Cardiac fibroblast (primary cell): ENCODE results near the gene NOTCH2.

ENCODE experiments used
- DNase-seq, 2 donors: peaks; one replicate each; pipeline versions ENCODE4 v3.0.0 to v3.0.0-alpha.2; 2010; ENCODE audit warnings: low read depth in 2 of 2
- H3K4me3 ChIP-seq, 2 donors: replicated peaks in 1 of 2; 1 replicate in 1 of 2; 2 replicates in 1 of 2; pipeline ENCODE4 v1.5.1; 2011; ENCODE audit warnings: low read depth in 2 of 2, low read length in 2 of 2, mild to moderate bottlenecking in 2 of 2, moderate library complexity in 1 of 2
- CTCF ChIP-seq: IDR thresholded peaks from one replicate; pipeline ENCODE4 v1.5.1; 2011; ENCODE audit warnings: low read depth, mild to moderate bottlenecking, low read length, inconsistent platforms

NOTCH2 gene

GRCh38 chr1:119959268-119960220, 109.9 kb downstream of the NOTCH2 start:
- H3K4me3 ChIP-seq, result no peak overlapping the region
- TF ChIP-seq CTCF, result no peak
- no peak for DNase-seq

- TF ChIP-seq CTCF, result no peak
- no peak for DNase-seq
- no peak overlapping the region for H3K4me3 ChIP-seq
Measured at GRCh38 chr1:119958223-119958622, 111.2 kb downstream of the NOTCH2 start.

GRCh38 chr1:119956306-119956705, 113.2 kb downstream of the NOTCH2 start:
- TF ChIP-seq CTCF, result no peak
- H3K4me3 ChIP-seq, result no peak overlapping the region
- DNase-seq, result no peak

GRCh38 chr1:119954476-119955422, 114.7 kb downstream of the NOTCH2 start:
- H3K4me3 ChIP-seq, result no peak overlapping the region
- DNase-seq, result no peak
- peak; percentile 15 for TF ChIP-seq CTCF

- DNase-seq, result no peak
- no peak overlapping the region for H3K4me3 ChIP-seq
- no peak for TF ChIP-seq CTCF
Measured at GRCh38 chr1:119953266-119953998, 116.0 kb downstream of the NOTCH2 start.

- no peak overlapping the region for H3K4me3 ChIP-seq
- TF ChIP-seq CTCF, result no peak
- no peak for DNase-seq
Measured at GRCh38 chr1:119952496-119952895, 117.0 kb downstream of the NOTCH2 start.
